A673 (cell line): ENCODE data around the gene ZNF428.

ENCODE experiments used
- CTCF ChIP-seq: fragments of 300-800, 200-600 bp; sonication (generic); conservative IDR thresholded peaks from 2 replicates; pipeline ENCODE4 v1.5.1; 2017; ENCODE audit warnings: low read depth, mild to moderate bottlenecking, antibody characterized with exemption, low read length, moderate library complexity, mixed read lengths
- EZH2 ChIP-seq: fragments of 200-600 bp; sonication (generic); IDR thresholded peaks from 2 replicates; pipeline ENCODE4 v1.6.1; 2017; ENCODE audit warnings: borderline replicate concordance, low read depth, mild to moderate bottlenecking, mixed read lengths, antibody characterized with exemption, low read length; ENCODE audit not compliant: poor library complexity, severe bottlenecking

- TF ChIP-seq CTCF (no peak), EZH2 (no peak)
These were observed 26.6 kb downstream of the ZNF428 start for GRCh38 chr19:43592800-43593350.
